Measurements from ENCODE around the gene TMEM106C.

The TMEM106C gene

GRCh38 chr12:48015954-48016353 is 52.6 kb downstream of the TMEM106C start:
- TF ChIP-seq CTCF (IDR thresholded peaks at IDR 0.05; ENCODE audit: insufficient read depth, missing control alignments): no peak
- FAIRE-seq (no peak), DNase-seq (ENCODE audit: insufficient read length, low spot score) (no peak)

GRCh38 chr12:48016373-48017020 is 53.1 kb downstream of the TMEM106C start:
- DNase-seq (ENCODE audit: insufficient read length, low spot score): no peak
- no peak for TF ChIP-seq CTCF (IDR thresholded peaks at IDR 0.05; ENCODE audit: insufficient read depth, missing control alignments)
- no peak for FAIRE-seq

GRCh38 chr12:48017496-48017895 is 54.1 kb downstream of the TMEM106C start:
- TF ChIP-seq CTCF (IDR thresholded peaks at IDR 0.05; ENCODE audit: insufficient read depth, missing control alignments): no peak
- DNase-seq (ENCODE audit: insufficient read length, low spot score): no peak
- no peak for FAIRE-seq

GRCh38 chr12:48017921-48018617 is 54.7 kb downstream of the TMEM106C start:
- no peak for FAIRE-seq

More at GRCh38 chr12:48017921-48018617, 54.7 kb downstream of the TMEM106C start:
- DNase-seq (ENCODE audit: insufficient read length, low spot score): no peak
- TF ChIP-seq CTCF (IDR thresholded peaks at IDR 0.05; ENCODE audit: insufficient read depth, missing control alignments): no peak
